ENCODE results near the gene DNAJC17.

The DNAJC17 gene

GRCh38 chr15:40787991-40788390 is 19.3 kb downstream of the DNAJC17 start:
- no peak for DNase-seq

GRCh38 chr15:40787344-40787841 is 19.9 kb downstream of the DNAJC17 start:
- DNase-seq: peak; percentile 53

GRCh38 chr15:40785814-40786213 is 21.5 kb downstream of the DNAJC17 start:
- no peak for DNase-seq

GRCh38 chr15:40785164-40785563 is 22.1 kb downstream of the DNAJC17 start:
- DNase-seq: no peak

- peak; percentile 84 for DNase-seq
These were observed 24.6 kb downstream of the DNAJC17 start for GRCh38 chr15:40782609-40783227.

GRCh38 chr15:40776537-40777141 is 30.6 kb downstream of the DNAJC17 start:
- DNase-seq: peak; percentile 71

GRCh38 chr15:40775740-40776536 is 31.3 kb downstream of the DNAJC17 start:
- no peak for DNase-seq

GRCh38 chr15:40775007-40775406 is 32.3 kb downstream of the DNAJC17 start:
- DNase-seq: no peak

GRCh38 chr15:40773902-40774301 is 33.4 kb downstream of the DNAJC17 start:
- no peak for DNase-seq

- DNase-seq: no peak
These were observed 33.8 kb downstream of the DNAJC17 start for GRCh38 chr15:40773496-40773895.

- no peak for DNase-seq
These were observed 35.3 kb downstream of the DNAJC17 start for GRCh38 chr15:40772014-40772413.

- DNase-seq: no peak
These were observed 36.0 kb downstream of the DNAJC17 start for GRCh38 chr15:40771242-40771641.

GRCh38 chr15:40770147-40770721 is 37.0 kb downstream of the DNAJC17 start:
- no peak for DNase-seq

- peak; percentile 33 for DNase-seq
These were observed 37.8 kb downstream of the DNAJC17 start, which contains the start of gene C15orf62 for GRCh38 chr15:40769274-40770146. C15orf62 (plus strand) TSS chr15:40769980; CDS start chr15:40770496, 516 bp downstream.

- DNase-seq: no peak
These were observed 38.6 kb downstream of the DNAJC17 start for GRCh38 chr15:40768521-40769273.

GRCh38 chr15:40767838-40768500 is 39.3 kb downstream of the DNAJC17 start:
- no peak for DNase-seq

GRCh38 chr15:40766906-40767837 is 40.1 kb downstream of the DNAJC17 start:
- DNase-seq: no peak

GRCh38 chr15:40766194-40766815 is 41.0 kb downstream of the DNAJC17 start:
- DNase-seq: no peak

- no peak for DNase-seq
These were observed 42.6 kb downstream of the DNAJC17 start for GRCh38 chr15:40764629-40765103.

Data from CD4-positive, alpha-beta T cell treated with Interleukin-17A for 1 hour (primary cell).